Stimulated activated CD8-positive, alpha-beta memory T cell treated with anti-CD3 and anti-CD28 coated beads, Interleukin-7, amount 100 ng/mL, for 48 hours (primary cell): ENCODE results near the gene CARF.
"Not testable (repeated sequence)": the region's sequence is repeated elsewhere in the genome, so short reads cannot be mapped to it uniquely, and the experiment has no call there.

ENCODE experiments used
- DNase-seq, 2 donors: peaks; one replicate each; pipeline ENCODE4 v3.0.0-alpha.2; 2020; ENCODE audit warnings: low read depth in 1 of 2; ENCODE audit errors: extremely low read depth in 1 of 2

The CARF gene

DNA sequence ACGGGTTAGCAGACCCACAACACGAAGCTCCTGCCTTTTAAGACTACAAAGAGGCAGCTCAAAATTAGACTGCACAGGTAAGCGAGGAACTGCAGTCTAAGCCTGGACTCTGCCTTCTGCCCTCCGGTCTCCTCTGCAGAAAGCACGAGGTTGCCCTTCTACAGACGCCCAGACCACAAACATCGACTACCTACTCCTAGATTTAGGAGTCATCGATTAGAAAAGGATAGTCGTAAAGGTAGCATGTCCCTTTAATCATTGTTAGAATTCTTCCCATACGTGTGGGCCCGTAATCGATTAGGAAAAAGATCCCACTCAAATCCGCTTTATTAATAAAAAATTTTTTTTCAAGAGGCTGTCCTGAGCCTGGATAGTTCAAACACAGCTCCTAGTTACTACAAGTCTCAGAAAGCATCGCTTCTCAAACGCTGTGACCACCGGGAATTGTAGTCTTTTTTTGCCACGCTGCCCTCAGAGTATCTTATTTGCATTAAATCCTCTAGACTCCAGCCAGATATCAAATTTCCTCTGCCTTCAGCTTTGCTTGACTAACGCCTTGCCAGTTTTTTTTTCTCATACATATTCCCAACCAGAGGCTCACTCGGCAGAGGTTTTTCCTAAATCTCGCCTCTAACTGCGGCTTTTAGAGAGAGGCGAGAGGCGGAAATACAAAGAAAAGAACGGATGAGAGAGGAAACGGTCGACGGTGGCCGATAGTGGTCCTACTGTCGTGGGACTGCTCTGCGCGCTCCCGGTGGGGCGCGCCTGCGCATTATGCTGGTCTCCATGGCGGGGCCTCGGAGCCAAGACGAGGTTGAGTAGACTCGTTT lies at the start of gene CARF, which contains the start of gene WDR12:
TSS of gene CARF (plus strand) at position 764 of the 830 bp plus-strand sequence. CDS start 29,628 bp downstream, outside the sequence.
TSS of gene WDR12 (minus strand) at position 162 of the 830 bp plus-strand sequence. CDS start 197 bp downstream, outside the sequence.
- DNase-seq, result peak; percentile 81 to 86

DNA sequence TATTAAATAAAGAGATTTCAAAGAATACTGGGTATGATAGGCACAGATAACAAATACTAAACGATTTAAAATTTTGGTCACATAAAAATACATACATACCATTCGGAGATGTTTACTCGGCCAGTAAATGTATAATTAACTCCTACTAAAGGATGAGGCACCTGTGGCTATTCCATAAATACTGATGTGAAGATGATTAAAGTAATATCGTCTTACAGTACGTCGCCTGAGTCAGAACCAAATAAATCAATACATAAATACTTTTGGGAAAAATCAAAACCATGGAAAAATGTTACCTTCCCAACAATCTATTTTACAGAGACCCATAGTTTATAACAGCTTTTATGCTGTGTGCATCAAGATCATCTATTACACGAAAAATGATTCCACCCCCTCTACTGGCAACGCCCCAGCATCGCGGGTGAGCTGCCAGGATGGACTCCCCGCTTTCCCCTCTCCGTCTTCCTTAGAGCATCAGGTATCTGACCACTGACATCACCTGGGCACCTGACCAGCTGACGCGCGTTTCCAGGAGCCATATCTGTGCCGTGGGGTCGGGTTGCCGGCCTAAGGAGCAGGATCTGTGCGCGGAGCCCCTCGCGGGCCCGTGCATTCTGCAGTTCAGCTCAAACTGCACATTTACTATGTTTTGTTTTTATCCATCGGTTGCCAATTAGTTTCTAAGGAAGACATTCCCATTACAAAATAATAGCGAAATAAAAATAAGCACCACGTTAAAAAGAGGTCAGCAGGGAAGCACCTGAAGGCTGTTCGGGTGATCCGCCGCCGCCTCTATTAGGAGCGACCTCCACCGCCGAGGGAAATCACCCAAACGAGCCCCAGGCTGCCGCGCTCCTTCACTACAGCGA lies 41.4 kb upstream of the CARF start:
- DNase-seq, result peak; percentile 37 to 55

DNA sequence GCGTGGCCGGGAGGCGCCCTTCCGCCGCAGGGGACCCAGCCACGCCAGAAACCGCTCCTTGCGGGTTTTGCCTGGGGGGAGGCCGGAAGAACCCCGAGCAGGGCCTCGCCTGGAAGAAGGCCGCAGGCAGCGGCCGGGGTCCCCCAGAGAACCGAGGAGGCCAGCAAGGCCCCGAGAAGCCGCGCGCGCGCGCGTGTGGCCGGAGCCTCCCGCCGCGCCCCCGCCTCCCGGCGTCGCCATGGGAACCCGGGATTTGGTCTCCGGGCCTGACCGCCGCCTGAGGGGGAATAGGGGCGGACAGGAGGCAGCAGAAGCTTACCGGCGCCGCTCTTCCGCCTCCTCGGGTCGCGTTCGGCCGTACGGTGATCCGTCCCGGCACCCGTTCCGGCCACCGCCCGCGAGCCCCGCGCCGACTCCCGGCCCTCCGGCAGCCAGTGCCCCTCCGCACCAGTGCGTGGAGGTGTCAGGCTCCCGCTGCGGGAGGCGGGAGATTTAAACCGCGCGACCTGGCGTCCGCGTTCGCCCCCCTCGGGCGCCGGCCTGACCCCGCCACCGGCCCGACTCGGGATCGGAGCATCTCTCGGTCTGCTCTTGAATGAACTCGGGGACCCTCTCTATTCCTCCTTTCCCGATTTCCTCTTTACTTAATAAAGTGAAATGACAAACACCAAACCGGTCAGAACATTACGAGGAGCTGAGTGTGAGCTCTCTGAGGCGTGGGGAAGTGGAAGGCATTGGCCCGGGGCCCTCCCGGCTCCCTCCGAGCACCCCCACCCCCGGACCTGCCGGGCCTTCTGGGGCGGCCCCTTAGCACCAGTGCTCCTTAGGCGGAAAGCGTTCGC lies 40.6 kb upstream of the CARF start, which contains the start of gene ICA1L:
TSS of gene ICA1L (minus strand) at position 467 of the 842 bp plus-strand sequence. CDS start 42,757 bp downstream, outside the sequence.
- DNase-seq, result peak; percentile 16 to 46

GRCh38 chr2:202877699-202878098 lies 34.4 kb upstream of the CARF start:
- DNase-seq, result no peak

- no peak for DNase-seq
These were observed 30.5 kb upstream of the CARF start for GRCh38 chr2:202881570-202881969.

DNA sequence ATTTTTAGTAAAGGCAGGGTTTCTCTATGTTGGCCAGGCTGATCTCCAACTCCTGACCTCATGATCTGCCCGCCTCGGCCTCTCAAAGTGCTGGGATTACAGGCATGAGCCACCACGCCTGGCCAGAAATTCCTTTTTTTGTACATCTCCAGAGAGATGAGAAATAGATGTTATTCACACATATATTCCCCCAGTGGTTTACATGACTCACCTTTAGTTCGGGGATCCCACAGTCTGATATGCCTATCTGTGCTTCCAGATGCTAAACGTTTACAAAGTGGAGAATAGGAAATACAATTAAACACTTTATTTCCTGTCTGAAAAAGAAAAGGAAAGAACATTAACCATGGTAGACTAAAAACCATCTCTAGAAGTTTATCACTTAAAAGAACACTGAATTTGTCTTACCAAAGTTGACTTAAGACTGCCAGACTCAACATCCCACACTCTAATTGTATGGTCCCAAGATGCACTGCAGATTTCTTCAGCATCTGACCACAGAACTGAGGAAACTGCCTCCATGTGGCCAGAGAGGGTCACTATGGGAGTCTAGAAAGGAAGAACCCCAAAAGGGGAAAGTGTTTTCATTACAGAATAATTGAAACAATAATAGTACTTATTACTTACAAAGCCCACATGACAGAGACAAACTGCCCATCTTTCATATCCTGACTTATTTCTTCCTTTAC lies 27.9 kb upstream of the CARF start:
- no peak for DNase-seq

DNA sequence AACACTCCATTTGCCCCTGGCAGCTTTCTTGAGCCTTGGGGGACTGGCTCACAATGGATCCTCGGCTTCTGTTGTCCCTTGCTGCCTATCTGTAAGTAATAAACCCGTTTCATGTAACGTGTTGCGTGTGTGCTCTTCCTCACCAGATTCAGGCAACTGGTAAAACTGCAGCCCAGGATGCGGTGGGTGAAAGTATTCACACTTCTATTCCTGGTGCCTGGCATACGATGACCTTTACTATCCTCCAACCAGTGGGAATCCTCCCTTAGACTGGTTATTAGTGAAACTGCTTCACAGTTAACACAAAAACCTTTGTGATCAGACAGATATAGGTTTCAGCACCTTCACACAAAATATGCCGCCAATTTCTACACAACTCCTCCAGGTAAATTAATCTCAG lies 26.9 kb upstream of the CARF start:
- DNase-seq, result no peak

GRCh38 chr2:202905507-202905906 lies 6.6 kb upstream of the CARF start:
- not testable (repeated sequence) for DNase-seq

- no peak for DNase-seq
These were observed 3.9 kb upstream of the CARF start for GRCh38 chr2:202908186-202908585.

DNA sequence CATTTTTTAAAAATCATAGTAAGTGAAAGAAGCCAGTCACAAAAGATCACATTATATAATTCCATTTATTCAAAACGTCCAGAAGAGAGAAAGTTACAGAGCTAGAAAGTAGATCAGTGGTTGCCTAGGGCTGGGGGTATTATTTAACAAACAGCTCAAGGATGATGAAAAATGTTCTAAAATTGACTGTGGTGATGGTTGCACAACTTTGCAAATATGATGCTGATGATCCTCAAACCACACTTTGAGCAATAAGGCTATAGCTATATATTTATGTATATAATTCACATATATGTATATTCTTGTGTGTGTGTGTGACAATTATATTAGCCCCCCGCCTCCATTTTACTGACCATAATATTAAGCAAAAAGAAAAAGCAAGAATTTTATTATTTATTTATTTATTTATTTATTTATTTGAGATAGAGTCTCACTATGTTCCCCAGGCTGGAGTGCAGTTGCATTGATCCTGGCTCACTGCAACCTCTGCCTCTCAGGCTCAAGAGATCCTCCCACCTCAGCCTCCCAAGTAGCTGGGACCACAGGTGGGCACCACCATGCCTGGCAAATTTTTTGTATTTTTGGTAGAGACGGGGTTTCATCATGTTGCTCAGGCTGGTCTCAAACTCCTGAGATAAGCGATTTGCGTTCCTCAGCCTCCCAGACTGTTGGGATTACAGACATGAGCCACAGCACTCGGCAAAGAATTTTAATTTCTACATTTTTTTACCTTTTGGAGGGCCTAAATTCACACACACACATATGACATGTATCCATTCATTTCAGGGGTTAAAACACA lies 2.5 kb upstream of the CARF start:
- no peak for DNase-seq

DNA sequence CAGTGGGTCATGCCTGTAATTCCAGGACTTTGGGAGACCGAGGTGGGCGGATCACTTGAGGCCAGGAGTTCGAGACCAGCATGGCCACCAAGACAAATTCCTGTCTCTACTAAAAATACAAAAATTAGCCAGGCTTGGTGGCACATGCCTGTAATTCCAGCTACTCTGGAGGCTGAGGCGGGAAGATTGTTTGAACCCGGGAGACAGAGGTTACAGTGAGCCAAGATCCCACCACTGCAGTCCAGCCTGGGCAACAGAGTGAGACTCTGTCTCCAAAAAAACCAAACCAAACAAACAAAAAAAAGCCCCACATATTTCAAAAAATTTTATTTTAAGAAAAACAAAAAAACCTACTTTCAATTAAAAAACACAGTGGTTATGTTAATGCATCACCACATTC lies 1.8 kb upstream of the CARF start:
- not testable (repeated sequence) for DNase-seq

GRCh38 chr2:202910698-202911097 lies 1.4 kb upstream of the CARF start:
- no peak for DNase-seq

GRCh38 chr2:202911203-202911511 lies 918 bp upstream of the CARF start:
- DNase-seq, result no peak

DNA sequence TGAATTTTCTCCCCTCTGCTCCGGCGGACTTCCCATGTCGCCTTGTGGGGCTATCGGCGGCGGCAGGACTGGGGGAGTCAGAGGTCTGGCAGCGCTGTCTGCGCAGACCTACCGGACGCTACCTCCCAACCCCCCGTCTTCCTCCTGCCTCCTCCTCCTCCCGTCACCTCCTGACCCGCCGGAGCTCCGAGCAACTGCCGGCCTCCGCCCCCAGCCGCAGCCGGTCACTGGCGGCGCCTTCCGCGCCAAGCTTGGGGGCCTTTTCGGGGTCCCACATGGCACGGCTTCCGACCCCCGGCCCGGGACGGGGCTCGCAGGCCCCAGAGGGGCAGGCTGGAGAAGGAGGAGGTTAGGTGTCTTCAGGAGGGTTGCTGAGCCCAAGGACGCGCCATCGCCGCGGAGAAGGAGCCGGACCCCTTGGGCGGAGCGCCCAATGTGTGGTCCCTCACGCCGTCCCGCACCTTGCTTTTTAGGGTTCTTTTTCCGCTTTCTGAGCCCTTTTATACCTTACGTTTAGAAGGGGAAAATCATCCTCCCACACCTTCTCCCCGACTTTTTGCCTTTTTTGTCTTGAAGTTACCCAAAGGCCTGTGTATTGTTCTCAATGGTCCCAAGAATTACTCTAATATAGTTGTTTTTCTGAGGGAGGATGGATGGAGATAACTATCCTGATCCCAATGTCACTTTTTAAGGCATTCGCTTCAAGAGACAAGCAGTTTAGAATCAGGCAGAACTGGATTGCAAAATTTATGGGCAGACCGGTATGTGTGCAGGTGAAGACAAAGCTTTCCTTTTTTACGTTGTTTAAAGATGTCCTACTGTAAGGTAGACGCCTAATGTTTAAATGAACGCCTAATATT lies 497 bp downstream of the CARF start:
- DNase-seq, result not testable (repeated sequence)

GRCh38 chr2:202918860-202919259 lies 6.8 kb downstream of the CARF start:
- DNase-seq, result no peak

DNA sequence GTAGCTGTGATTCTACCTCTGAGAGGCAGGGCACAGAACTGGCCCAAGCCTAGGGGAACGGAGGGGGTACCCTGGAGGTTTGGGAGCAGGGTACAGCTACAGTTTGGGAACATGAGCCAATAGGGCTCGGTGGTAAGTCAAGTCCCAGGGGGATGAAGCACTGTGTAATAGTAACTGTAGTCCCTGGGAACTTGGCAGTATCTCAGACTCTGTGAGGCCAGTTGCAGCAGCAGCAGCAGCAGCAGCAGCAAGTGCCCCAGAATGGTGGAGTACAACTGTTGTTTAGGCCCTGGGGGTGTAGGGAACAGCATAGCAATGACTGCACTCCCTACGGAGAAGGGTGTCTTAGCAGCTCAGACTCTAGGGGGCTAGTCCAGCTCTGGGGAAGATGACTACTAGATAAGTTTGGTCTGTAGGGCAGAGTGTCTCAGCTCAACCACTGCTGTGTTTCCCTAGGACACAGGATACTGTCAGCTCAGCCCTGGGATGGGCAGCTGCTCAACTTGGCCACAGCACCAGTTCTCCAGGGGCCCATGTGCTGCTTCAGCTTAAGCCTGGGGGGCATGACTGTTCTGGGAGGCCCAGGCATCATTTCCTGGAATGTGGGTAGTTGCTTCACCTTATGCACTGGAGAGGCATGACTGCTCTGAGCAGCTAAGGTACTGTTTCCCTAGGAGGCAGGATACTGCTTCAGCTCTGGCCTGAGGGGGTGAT lies 20.5 kb downstream of the CARF start:
- DNase-seq, result no peak

DNA sequence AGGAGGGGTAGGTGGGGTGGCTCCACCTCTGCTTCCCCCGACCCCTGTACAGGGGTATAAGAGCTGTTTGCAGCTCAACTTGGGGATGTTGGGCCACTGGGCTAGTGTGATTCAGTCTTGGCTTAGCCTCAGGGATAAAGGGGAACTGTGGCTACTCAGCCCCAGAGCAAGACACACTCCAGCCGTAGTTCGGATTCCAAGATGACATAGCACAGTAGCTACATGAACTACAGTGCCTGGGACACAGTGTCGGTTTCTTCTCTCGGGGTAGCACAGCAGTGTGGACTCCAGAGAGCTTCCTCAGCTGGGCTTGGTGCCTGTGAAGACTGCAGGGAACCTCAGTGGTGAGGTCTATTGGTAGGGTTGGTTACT lies 21.1 kb downstream of the CARF start:
- DNase-seq, result no peak

GRCh38 chr2:202933958-202934357 lies 21.9 kb downstream of the CARF start:
- no peak for DNase-seq
